Parathyroid adenoma (tissue), 2 donors: Measurements from ENCODE around the gene ZNF280A.

Experiments
- H2AFZ ChIP-seq: fragments of 300-600 bp; sonication (generic); one replicate; pipeline ENCODE4 v1.7.0; 2017; ENCODE audit warnings: antibody characterized with exemption, mild to moderate bottlenecking
- H3K27ac ChIP-seq: fragments of 300-600 bp; sonication (generic); one replicate; pipeline ENCODE4 v1.7.0; 2017
- H3K27me3 ChIP-seq: fragments of 300-600 bp; sonication (generic); one replicate; pipeline ENCODE4 v1.7.0; 2017; ENCODE audit warnings: low read length; ENCODE audit not compliant: control insufficient read depth, insufficient read depth
- H3K36me3 ChIP-seq: fragments of 300-600 bp; sonication (generic); one replicate; pipeline ENCODE4 v1.7.0; 2017; ENCODE audit warnings: low read length; ENCODE audit not compliant: control insufficient read depth, insufficient read depth
- H3K4me1 ChIP-seq: fragments of 300-600 bp; sonication (generic); one replicate; pipeline ENCODE4 v1.7.0; 2017; ENCODE audit warnings: control low read depth
- H3K4me2 ChIP-seq: fragments of 300-600 bp; sonication (generic); one replicate; pipeline ENCODE4 v1.7.0; 2017; ENCODE audit warnings: low read length
- H3K4me3 ChIP-seq: fragments of 300-600 bp; sonication (generic); one replicate; pipeline ENCODE4 v1.7.0; 2017; ENCODE audit warnings: low read depth, low read length
- H3K79me2 ChIP-seq: fragments of 300-600 bp; sonication (generic); one replicate; pipeline ENCODE4 v1.7.0; 2017; ENCODE audit warnings: control low read depth
- H3K9ac ChIP-seq: fragments of 300-600 bp; sonication (generic); one replicate; pipeline ENCODE4 v1.7.0; 2017; ENCODE audit warnings: mild to moderate bottlenecking
- H3K9me3 ChIP-seq: fragments of 300-600 bp; sonication (generic); one replicate; pipeline ENCODE4 v1.7.0; 2017; ENCODE audit warnings: low read length; ENCODE audit not compliant: control insufficient read depth
- TF ChIP-seq, protein P1 (sequence below): fragments of 300-600 bp; sonication (generic); IDR thresholded peaks from one replicate; pipeline ENCODE4 v1.7.0; 2017; ENCODE audit warnings: antibody characterized with exemption, mild to moderate bottlenecking
- donor health status: primary hyperparathyroidism.

The ZNF280A gene

DNA sequence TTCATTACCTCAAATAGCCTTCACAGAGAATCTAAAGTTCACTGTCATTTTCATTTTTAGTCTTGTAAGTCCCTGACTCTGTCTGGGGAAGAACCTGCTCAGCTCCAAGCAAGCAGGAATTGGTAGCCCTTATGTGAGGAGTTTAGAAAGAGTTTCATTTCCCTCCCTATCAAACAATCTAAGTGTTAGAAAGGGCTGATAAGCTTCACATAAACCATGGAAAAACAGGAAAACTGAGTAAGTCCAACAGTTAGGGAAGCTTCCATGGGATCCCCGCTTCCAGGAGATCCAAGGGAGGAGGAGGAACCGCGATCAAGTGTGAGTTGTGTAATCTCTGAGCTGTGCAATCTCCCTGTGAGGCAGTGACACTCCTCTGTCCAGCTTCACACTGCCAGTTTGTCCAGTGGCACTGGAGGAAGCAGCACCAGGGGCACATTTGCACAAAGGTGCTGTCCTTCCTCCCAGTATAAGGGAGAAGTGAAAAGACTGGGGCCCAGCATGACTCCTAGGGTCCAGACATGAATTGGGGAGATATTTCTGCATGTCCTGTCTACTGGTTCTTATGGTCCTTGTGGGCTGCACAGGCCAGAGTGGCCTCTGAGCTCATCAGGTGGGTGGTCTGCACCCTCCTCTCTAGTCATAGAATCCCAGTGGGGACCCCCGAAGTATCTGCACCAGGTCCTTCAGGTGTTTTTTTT lies 34.7 kb upstream of the ZNF280A start:
- Histone ChIP-seq H3K27ac (no peak overlapping the region), H3K4me2 (no peak overlapping the region), H3K79me2 (no peaks in the 10 kb centered on the region), H3K4me1 (no peaks in the 10 kb centered on the region), H3K4me3 (no peak overlapping the region), H3K9me3 (no peaks in the 10 kb centered on the region), H2AFZ (no peak overlapping the region), H3K36me3 (no peaks in the 10 kb centered on the region), H3K9ac (no peak overlapping the region), H3K27me3 (no peaks in the 10 kb centered on the region)
- TF ChIP-seq, protein P1, sequence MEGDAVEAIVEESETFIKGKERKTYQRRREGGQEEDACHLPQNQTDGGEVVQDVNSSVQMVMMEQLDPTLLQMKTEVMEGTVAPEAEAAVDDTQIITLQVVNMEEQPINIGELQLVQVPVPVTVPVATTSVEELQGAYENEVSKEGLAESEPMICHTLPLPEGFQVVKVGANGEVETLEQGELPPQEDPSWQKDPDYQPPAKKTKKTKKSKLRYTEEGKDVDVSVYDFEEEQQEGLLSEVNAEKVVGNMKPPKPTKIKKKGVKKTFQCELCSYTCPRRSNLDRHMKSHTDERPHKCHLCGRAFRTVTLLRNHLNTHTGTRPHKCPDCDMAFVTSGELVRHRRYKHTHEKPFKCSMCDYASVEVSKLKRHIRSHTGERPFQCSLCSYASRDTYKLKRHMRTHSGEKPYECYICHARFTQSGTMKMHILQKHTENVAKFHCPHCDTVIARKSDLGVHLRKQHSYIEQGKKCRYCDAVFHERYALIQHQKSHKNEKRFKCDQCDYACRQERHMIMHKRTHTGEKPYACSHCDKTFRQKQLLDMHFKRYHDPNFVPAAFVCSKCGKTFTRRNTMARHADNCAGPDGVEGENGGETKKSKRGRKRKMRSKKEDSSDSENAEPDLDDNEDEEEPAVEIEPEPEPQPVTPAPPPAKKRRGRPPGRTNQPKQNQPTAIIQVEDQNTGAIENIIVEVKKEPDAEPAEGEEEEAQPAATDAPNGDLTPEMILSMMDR: no peak

DNA sequence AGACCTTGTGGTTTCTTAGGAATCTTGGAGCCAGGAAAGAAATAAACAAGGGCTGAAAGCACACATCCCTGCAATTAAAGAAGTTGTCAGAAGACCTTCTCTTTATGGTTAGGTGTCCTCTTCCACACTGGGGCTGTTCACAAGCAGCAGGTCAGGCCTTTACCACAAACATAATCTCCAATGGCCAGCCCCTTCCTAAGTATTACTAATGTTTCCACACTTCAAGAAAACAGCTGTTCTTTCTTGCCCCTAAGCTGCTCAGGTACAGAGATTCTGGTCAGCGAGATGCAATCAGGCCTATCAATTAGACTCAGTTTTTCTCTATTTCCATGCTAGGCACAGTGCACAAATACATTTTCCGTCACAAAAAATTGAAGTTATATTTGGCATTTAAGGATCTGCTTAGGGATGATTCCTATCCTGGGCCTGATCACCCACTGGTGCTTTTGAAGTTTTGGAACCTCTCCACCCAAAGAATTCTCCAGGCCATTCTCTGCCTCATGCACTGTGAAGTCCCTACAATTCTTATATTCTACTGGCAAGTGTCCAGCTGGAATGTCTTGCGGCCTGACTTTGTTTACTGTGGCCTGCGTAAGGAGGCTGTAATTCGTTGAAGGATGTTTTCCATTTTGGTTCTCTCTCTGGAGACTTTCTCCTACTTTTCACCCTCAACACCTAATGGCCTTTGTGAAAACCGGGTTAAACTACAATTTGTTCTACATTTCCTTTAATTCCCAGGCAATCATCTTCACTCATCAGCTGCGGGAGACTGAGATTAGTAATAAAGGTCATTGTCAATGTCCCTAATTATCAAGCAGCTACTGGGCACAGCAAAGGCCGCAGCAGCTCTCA lies 33.9 kb upstream of the ZNF280A start:
- no peak overlapping the region for H2AFZ ChIP-seq
- H3K79me2 ChIP-seq: no peaks in the 10 kb centered on the region
- H3K9me3 ChIP-seq: no peaks in the 10 kb centered on the region
- H3K4me1 ChIP-seq: no peaks in the 10 kb centered on the region
- no peak overlapping the region for H3K4me3 ChIP-seq
- H3K4me2 ChIP-seq: no peak overlapping the region
- TF ChIP-seq, protein P1: no peak
- no peak overlapping the region for H3K9ac ChIP-seq
- H3K27me3 ChIP-seq: no peaks in the 10 kb centered on the region
- no peak overlapping the region for H3K27ac ChIP-seq
- H3K36me3 ChIP-seq: no peaks in the 10 kb centered on the region

DNA sequence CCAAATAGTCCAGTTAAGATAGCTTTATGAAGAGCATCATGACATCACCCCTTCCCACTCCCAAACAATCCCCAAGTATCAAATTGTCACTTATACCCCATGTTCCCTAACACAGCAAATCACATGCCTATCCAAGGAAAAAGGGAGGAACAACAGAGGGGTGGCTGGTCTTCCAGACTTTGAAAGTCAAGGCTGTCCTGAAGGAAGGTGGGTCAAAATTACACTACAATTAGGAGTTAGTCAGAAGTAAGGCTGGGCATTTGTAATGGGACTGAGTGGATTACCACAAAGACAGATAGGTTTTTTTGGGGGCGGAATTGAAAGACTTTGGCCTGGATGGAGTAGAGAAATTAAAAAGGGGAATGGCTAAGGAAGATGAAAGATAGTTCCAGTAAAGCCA lies 33.1 kb upstream of the ZNF280A start:
- no peak overlapping the region for H3K27ac ChIP-seq
- H3K36me3 ChIP-seq: no peaks in the 10 kb centered on the region
- TF ChIP-seq, protein P1: no peak
- H3K27me3 ChIP-seq: no peaks in the 10 kb centered on the region
- no peak overlapping the region for H3K9ac ChIP-seq
- no peak overlapping the region for H3K4me3 ChIP-seq
- H2AFZ ChIP-seq: no peak overlapping the region
- no peaks in the 10 kb centered on the region for H3K4me1 ChIP-seq
- no peaks in the 10 kb centered on the region for H3K9me3 ChIP-seq
- H3K79me2 ChIP-seq: no peaks in the 10 kb centered on the region
- no peak overlapping the region for H3K4me2 ChIP-seq

DNA sequence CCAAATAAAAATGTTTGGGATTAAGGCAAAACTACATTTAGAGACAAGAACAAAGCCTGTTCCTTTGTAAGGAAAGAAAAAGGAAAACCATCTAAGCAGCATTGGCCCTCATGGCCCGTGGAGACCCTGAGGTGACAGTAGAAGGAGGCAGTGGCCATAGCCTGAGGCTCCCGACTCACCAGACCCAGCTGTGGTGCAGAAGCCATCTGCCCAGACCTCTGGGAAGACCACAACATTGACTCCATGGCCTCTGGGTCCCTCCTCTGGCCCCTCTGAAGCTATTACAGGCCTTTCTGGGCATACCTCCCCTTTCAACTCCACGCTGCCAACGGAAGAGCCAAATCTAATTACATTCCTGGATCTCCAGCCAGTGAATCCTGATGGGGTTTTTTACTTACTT lies 32.6 kb upstream of the ZNF280A start:
- Histone ChIP-seq H3K27me3 (no peaks in the 10 kb centered on the region), H3K9ac (no peak overlapping the region), H2AFZ (no peak overlapping the region), H3K36me3 (no peaks in the 10 kb centered on the region), H3K4me1 (no peaks in the 10 kb centered on the region), H3K79me2 (no peaks in the 10 kb centered on the region), H3K9me3 (no peaks in the 10 kb centered on the region), H3K4me2 (no peak overlapping the region), H3K27ac (no peak overlapping the region), H3K4me3 (no peak overlapping the region)
- TF ChIP-seq, protein P1: no peak
